ENCODE measurements around the gene MSH3.
"Not testable (repeated sequence)": the region's sequence is repeated elsewhere in the genome, so short reads cannot be mapped to it uniquely, and the experiment has no call there.

Gene MSH3

DNA sequence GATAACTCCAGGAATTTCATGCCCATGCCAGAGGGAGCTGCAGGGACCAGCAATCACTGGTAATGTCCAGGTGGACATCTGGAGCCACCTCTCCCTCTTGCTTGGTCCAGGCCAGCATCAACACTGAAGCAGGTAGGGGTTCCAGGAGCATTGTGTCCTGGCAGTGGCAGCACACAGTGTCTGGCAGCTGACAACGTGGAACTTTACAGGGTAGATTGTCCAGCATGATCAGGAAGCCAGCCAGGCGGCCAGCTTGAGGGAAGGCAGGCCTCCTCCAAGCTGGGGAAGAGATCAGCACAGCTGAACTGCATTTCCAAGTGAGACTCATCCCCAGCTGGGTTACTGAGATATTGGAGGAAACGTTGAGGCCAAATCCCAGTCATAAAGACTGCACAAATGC, 223.1 kb downstream of the MSH3 start:
- H3K4me1 ChIP-seq: peaks cover 9% of the 10 kb centered on the region
- no peaks in the 10 kb centered on the region for H3K9me3 ChIP-seq
- H3K4me3 ChIP-seq: no peak overlapping the region
- in situ Hi-C loops (cut with MboI; ENCODE audit: low sequenced_read_pairs): no loop called here
- H3K27me3 ChIP-seq (ENCODE audit: low read depth): no peaks in the 10 kb centered on the region
- peaks cover 3% of the 10 kb centered on the region for H3K36me3 ChIP-seq (replicated peaks)
- no peak for DNase-seq (ENCODE audit: low spot score in 2 of 2)

DNA sequence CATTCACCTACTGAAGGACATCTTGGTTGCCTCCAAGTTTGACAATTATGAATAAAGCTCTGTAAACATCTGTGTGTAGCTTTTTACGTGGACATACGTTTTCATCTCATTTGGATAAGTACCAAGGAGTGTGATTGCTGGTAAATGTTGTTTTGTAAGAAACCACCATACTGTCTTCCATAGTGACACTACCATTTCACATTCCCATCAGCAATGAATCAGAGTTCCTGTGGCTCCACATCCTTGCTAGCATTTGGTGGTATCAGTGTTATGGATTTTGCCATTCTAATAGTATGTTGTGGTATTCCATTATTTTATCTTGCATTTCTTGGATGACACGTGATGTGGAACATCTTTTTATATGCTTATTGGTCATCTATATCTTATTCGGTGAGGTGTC, 227.3 kb downstream of the MSH3 start:
- in situ Hi-C loops (cut with MboI; ENCODE audit: low sequenced_read_pairs): no loop called here
- Histone ChIP-seq H3K27me3 (ENCODE audit: low read depth) (no peaks in the 10 kb centered on the region), H3K4me3 (no peak overlapping the region), H3K9me3 (no peaks in the 10 kb centered on the region), H3K4me1 (peaks cover 12% of the 10 kb centered on the region), H3K36me3 (replicated peaks) (no peaks in the 10 kb centered on the region)
- no peak for DNase-seq (ENCODE audit: low spot score in 2 of 2)

DNA sequence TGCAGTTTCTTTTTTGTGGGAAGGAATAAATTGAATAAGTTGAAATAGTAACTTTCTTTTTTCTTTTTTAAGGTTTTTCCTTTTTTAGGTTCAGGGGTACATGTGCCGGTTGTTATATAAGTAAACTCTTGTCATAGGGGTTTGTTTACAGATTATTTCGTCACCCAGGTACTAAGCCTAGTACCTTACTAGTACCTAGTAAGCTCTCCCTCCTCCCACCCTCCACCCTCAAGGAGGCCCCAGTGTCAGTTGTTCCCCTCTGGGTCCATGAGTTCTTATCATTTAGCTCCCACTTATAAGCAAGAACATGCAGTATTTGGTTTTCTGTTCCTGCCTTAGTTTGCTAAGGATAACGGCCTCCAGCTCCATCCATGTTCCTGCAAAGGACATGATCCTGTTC, 228.9 kb downstream of the MSH3 start:
- peaks cover 12% of the 10 kb centered on the region for H3K4me1 ChIP-seq
- in situ Hi-C loops (cut with MboI; ENCODE audit: low sequenced_read_pairs); H3K4me3 ChIP-seq; H3K27me3 ChIP-seq (ENCODE audit: low read depth); H3K36me3 ChIP-seq (replicated peaks); H3K9me3 ChIP-seq; DNase-seq (ENCODE audit: low spot score in 2 of 2): not testable (repeated sequence)

DNA sequence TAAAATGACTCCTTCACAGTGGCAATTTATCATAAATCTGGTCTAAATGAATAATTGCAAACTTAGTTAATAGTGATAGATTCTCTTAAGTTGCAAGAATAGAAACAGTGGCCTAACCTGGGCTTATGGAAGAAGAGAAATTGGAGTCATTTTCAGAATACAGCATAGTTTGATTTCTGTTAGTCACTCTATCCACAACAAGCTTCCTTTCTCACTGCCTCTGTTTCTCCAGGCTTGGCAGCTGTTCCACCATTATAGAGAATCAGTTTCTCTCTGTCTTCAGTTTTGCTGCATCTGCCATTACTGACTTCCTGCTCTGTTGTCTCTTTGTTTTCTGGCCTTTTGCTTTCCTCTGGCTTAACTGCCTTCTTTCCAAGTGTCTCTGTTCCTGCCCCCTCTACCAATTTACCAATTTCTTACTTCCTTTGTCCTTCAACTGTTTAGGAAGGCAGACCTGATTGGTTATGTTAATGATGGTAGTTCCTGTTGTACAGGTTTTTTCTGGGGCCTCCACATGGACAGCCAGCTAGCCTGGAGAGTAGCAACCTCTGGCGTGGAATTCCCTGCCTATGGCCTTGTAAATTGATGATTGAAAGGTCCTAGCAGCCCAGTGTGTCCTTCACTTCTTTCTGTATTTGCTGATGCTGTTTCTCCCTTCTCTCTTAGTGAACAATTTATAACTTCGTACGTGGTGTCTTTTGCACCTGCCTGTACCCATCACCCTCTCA, 229.8 kb downstream of the MSH3 start:
- DNase-seq (ENCODE audit: low spot score in 2 of 2): no peak
- Histone ChIP-seq H3K4me1 (peaks cover 4% of the 10 kb centered on the region; the same call in 1 of the 2 replicates), H3K27me3 (ENCODE audit: low read depth) (no peaks in the 10 kb centered on the region), H3K4me3 (no peak overlapping the region), H3K9me3 (no peaks in the 10 kb centered on the region), H3K36me3 (replicated peaks) (no peaks in the 10 kb centered on the region)
- in situ Hi-C loops (cut with MboI; ENCODE audit: low sequenced_read_pairs): no loop called here

DNA sequence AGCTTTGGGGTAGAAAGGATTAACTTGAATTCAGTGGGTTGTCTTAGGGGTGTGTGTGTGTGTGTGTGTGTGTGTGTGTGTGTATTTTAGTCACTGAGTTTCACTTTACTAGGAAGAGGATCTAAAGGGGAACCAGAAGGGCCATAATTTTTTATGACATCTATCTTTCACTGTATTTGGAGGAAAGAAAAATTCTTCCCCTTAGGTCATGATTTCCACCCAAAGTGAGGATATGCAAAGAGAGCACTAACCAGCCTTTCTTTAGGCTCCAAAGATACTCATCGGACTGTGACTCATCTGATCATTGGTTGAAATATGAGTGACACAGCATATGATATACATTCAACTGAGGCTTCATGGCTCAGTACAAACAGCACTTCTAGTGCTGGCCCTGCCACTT, 230.5 kb downstream of the MSH3 start:
- Histone ChIP-seq H3K27me3 (ENCODE audit: low read depth) (no peaks in the 10 kb centered on the region), H3K36me3 (replicated peaks) (no peaks in the 10 kb centered on the region), H3K9me3 (no peaks in the 10 kb centered on the region), H3K4me3 (no peak overlapping the region), H3K4me1 (peaks cover 3% of the 10 kb centered on the region; the same call in 1 of the 2 replicates)
- in situ Hi-C loops (cut with MboI; ENCODE audit: low sequenced_read_pairs): no loop called here
- no peak for DNase-seq (ENCODE audit: low spot score in 2 of 2)

DNA sequence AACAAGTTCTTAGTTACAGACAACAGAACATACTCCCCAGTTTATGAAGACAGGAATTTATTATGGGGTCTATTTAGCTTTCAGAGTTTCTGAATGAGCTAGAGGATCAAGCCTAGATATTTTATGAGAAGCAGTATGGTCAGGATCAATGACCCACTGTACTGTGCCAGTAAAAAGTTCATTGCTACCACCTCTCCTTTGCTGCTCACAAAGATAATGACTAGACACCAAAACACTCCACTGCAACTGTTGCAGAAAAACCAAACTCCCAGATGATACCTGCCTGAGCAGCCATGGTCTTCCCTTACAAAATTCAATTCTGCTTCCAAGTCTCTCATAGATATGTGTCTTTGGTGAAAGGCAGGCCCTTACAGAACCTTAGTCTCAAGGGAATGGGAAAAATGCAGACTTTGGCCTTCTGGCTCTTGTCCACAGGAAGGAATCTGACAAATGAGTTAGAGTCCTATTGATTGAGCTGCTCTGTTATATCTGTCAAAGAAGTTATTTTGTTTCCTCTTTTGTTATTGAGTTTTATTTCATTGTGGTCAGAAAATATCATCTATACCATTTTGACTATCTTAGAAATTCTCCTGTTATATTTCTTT, 231.0 kb downstream of the MSH3 start:
- peak in 1 of 2 experiments; percentile 11 for DNase-seq (ENCODE audit: low spot score in 2 of 2)
- peaks cover 3% of the 10 kb centered on the region; the same call in 1 of the 2 replicates for H3K4me1 ChIP-seq
- H3K9me3 ChIP-seq: no peaks in the 10 kb centered on the region
- in situ Hi-C loops (cut with MboI; ENCODE audit: low sequenced_read_pairs): no loop called here
- no peaks in the 10 kb centered on the region for H3K36me3 ChIP-seq (replicated peaks)
- H3K4me3 ChIP-seq: no peak overlapping the region
- H3K27me3 ChIP-seq (ENCODE audit: low read depth): no peaks in the 10 kb centered on the region

DNA sequence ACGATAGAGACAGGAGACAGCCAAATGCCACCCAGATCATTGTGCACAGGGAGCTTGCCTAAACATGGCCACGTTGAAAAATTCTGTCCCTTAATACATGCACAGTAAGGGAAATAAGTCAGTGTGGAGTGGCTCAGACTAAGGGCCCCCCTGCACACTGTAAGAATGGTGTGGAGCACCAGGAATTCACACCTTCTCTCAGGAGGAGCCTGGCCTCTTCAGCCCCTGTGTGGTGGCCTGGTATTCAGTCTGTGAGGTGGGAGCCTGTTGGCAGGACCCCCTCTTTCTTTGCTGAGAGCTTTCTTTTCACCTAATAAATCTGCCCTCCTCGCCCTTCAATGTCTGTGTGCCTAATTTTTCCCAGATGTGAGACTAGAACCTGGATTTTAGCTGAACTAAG, 239.6 kb downstream of the MSH3 start:
- Histone ChIP-seq H3K9me3 (no peaks in the 10 kb centered on the region), H3K4me1 (peaks cover 4% of the 10 kb centered on the region; the same call in 1 of the 2 replicates), H3K27me3 (ENCODE audit: low read depth) (no peaks in the 10 kb centered on the region), H3K36me3 (replicated peaks) (no peaks in the 10 kb centered on the region), H3K4me3 (no peak overlapping the region)
- DNase-seq (ENCODE audit: low spot score in 2 of 2): no peak
- in situ Hi-C loops (cut with MboI; ENCODE audit: low sequenced_read_pairs): no loop called here

DNA sequence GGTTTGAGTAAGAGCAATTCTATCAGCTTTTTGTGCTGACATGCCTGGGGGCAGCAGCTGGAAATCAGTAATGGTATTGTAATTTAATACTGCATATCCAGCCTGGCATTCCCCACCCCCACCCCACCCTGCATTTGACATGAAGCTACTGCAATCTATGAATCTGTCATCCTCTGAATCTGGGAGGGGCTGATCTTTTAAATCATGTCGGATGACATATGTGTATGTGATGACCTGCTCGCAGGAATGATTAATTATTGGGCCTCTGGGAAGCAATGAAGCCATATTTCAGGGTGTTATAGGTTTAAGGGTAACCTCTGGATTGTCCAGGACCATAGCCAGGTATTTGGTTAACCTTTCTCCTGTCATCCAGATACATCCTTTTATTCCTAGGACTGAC, 241.1 kb downstream of the MSH3 start:
- in situ Hi-C loops (cut with MboI; ENCODE audit: low sequenced_read_pairs): no loop called here
- H3K27me3 ChIP-seq (ENCODE audit: low read depth): no peaks in the 10 kb centered on the region
- H3K36me3 ChIP-seq (replicated peaks): no peaks in the 10 kb centered on the region
- H3K4me3 ChIP-seq: no peak overlapping the region
- no peak for DNase-seq (ENCODE audit: low spot score in 2 of 2)
- peaks cover 4% of the 10 kb centered on the region; the same call in 1 of the 2 replicates for H3K4me1 ChIP-seq
- H3K9me3 ChIP-seq: no peaks in the 10 kb centered on the region

DNA sequence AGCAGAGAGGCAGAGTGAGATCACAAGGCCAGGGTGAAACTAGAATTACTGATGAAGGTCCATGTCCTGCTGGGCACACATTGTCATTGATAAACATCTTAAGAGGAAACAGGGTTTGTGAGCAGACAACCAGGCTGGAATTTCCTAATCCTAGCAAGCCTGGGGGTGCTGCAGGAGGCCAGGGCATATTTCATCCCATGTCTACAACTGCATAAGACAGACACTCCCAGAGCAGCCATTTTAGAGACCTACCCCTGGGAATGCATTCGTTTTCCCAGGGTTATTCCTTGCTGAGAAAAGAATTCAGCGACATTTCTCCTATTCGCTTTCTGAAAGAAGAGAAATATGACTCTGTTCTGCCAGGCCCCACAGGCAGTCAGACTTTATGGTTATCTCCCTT, 248.2 kb downstream of the MSH3 start:
- in situ Hi-C loops (cut with MboI; ENCODE audit: low sequenced_read_pairs); H3K4me1 ChIP-seq; H3K27me3 ChIP-seq (ENCODE audit: low read depth); H3K9me3 ChIP-seq; H3K4me3 ChIP-seq; DNase-seq (ENCODE audit: low spot score in 2 of 2); H3K36me3 ChIP-seq (replicated peaks): not testable (repeated sequence)

DNA sequence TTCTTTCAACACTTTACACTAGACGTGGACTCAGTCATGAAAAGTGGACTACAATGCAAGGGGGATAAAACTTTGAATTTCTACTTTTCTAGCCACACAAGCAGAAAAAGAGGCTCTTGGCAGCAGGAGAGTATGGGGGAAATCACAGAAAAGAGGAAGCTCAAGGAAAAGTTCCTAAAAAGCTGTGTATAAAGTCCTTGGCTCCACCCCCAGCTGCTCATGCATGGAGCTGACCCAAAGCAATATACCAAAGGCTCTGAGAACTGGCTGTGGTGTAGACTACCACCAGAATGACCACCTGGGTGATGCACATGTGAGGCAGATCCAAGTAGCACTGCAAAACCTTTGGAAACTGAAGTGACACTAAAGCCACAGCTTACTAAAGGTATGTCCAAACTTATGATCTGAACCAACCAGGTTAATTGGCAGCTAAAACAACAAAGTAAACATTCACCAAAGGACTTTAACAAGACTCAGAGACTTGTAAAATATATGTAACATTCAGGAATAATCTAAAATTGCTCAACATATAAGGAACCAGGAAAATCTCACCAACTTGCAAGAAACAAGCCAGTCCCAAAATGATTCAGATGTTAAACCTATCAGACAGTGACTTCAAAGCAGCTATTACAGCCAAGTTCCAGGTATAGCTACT, 250.2 kb downstream of the MSH3 start:
- in situ Hi-C loops (cut with MboI; ENCODE audit: low sequenced_read_pairs): no loop called here
- Histone ChIP-seq H3K4me1 (no peaks in the 10 kb centered on the region), H3K9me3 (no peaks in the 10 kb centered on the region; the same call in 1 of the 2 replicates), H3K4me3 (no peak overlapping the region), H3K36me3 (replicated peaks) (no peaks in the 10 kb centered on the region), H3K27me3 (ENCODE audit: low read depth) (no peaks in the 10 kb centered on the region)
- DNase-seq (ENCODE audit: low spot score in 2 of 2): no peak

DNA sequence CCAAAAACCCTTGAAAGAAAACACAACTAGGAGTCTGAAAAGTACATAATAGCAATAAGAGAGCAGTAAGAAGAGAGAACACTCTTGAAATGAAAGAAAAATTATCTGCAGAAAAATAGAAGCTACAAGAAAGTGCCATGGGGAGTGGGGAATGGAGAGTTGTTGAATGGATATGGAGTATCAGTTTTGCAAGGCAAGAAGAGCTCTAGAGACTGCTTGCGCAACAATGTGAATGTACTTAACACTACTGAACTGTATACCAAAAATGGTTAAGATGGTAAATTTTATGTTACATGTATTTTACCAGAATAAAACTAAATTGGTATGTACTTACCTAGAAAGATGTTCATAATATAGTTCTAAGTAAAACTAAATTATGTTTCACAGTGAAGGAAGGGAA, 251.0 kb downstream of the MSH3 start:
- in situ Hi-C loops (cut with MboI; ENCODE audit: low sequenced_read_pairs): no loop called here
- no peak overlapping the region for H3K4me3 ChIP-seq
- H3K4me1 ChIP-seq: no peaks in the 10 kb centered on the region
- H3K9me3 ChIP-seq: no peaks in the 10 kb centered on the region; the same call in 1 of the 2 replicates
- no peak for DNase-seq (ENCODE audit: low spot score in 2 of 2)
- no peaks in the 10 kb centered on the region for H3K27me3 ChIP-seq (ENCODE audit: low read depth)
- H3K36me3 ChIP-seq (replicated peaks): no peaks in the 10 kb centered on the region

DNA sequence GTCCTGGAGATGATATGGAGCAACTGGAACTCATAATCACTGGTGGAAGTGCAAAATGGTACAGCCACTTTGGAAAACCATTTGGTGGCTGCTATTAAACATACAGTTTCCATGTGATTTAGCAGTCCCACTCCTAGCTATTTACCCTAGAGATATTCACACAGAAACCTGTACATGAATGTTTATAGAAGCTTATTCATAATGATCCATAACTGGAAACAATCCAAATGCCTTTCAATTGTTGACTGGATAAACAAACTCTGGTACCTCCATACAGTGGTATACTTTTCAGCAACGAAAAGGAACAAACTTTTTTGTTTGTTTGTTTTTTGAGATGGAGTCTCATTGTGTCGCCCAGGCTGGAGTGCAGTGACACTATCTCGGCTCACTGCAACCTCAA, 258.0 kb downstream of the MSH3 start:
- no peak for DNase-seq (ENCODE audit: low spot score in 2 of 2)

DNA sequence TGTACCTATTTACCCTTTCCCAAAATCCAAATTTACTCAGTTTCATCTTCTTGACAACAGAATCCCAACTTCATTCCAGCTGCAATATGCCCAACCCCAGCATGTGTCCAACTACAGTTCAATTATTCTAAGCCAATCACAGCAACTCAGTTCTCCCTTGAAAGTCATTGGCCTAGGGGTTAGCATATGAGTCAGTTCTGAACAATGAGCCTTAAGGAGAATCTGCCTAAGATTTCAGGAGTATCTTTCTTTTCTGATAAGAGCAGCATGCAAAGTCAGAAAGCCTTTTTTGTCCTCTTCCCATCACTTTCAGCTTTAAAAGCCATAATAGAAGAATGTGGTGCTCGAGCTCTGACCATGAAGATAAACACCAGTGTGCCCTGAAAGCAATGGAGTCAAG, 261.3 kb downstream of the MSH3 start:
- DNase-seq (ENCODE audit: low spot score in 2 of 2): no peak

More for the DNA sequence above, 258.0 kb downstream of the MSH3 start:
- H3K4me1 ChIP-seq: peaks cover 4% of the 10 kb centered on the region
- no peaks in the 10 kb centered on the region for H3K27me3 ChIP-seq (ENCODE audit: low read depth)
- in situ Hi-C loops (cut with MboI; ENCODE audit: low sequenced_read_pairs): no loop called here
- H3K4me3 ChIP-seq: no peak overlapping the region
- no peaks in the 10 kb centered on the region for H3K9me3 ChIP-seq
- H3K36me3 ChIP-seq (replicated peaks): no peaks in the 10 kb centered on the region

DNA sequence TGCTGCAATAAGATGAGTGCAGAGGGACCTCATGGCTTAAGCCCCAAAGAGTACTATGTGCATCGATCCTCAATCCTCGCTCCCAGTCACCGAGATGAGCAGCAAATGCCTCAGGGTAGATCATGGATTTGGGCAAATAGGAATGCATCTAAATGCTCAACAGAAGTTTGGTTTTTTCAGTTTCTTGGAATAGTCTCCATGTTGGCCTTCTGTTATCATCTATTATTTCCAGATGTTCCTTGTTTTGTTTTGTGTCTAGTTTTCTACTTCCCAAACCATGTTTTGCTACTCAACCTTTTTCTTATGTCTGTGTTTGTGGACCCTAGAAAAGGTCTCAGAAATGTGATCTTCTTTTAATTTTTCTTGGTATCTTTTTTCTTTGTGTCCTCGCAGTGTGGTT, 262.2 kb downstream of the MSH3 start:
- Histone ChIP-seq H3K36me3 (replicated peaks) (no peaks in the 10 kb centered on the region), H3K4me3 (no peak overlapping the region), H3K4me1 (peaks cover 4% of the 10 kb centered on the region), H3K9me3 (no peaks in the 10 kb centered on the region), H3K27me3 (ENCODE audit: low read depth) (no peaks in the 10 kb centered on the region)
- in situ Hi-C loops (cut with MboI; ENCODE audit: low sequenced_read_pairs): no loop called here
- DNase-seq (ENCODE audit: low spot score in 2 of 2): no peak

More for the DNA sequence above, 261.3 kb downstream of the MSH3 start:
- Histone ChIP-seq H3K4me3 (no peak overlapping the region), H3K36me3 (replicated peaks) (no peaks in the 10 kb centered on the region), H3K27me3 (ENCODE audit: low read depth) (no peaks in the 10 kb centered on the region), H3K4me1 (peaks cover 4% of the 10 kb centered on the region), H3K9me3 (no peaks in the 10 kb centered on the region)
- in situ Hi-C loops (cut with MboI; ENCODE audit: low sequenced_read_pairs): no loop called here
